OCI-LY3 (cell line): ENCODE measurements around the gene ZSWIM5.

ENCODE experiments used
- H2AFZ ChIP-seq: fragments of 200-600, 300-600 bp; shearing (Covaris generic); 2 replicates; pipeline ENCODE4 v1.6.0; 2014; ENCODE audit warnings: antibody characterized with exemption, low read depth, low read length
- H3K27ac ChIP-seq: fragments of 200-600, 300-600 bp; sonication (generic); 2 replicates; pipeline ENCODE4 v1.5.1; 2014; ENCODE audit warnings: mild to moderate bottlenecking, low read length, moderate library complexity, mixed read lengths
- H3K27me3 ChIP-seq: fragments of 200-600, 300-600 bp; sonication (generic); 2 replicates; pipeline ENCODE4 v1.6.1; 2014; ENCODE audit warnings: low read depth, low read length, mixed read lengths
- H3K36me3 ChIP-seq: fragments of 200-600, 300-600 bp; sonication (generic); replicated peaks from 2 replicates; pipeline ENCODE3; 2014; ENCODE audit warnings: low read depth, low read length, mixed read lengths
- H3K4me1 ChIP-seq: fragments of 300-600, 200-600 bp; sonication (generic); 2 replicates; pipeline ENCODE4 v1.6.1; 2014; ENCODE audit warnings: low read length, mixed read lengths
- H3K4me2 ChIP-seq: fragments of 200-600, 300-600 bp; sonication (generic); 2 replicates; pipeline ENCODE4 v1.6.1; 2014; ENCODE audit warnings: low read length, mixed read lengths
- H3K4me3 ChIP-seq: fragments of 300-600, 200-600 bp; sonication (generic); 2 replicates; pipeline ENCODE4 v1.5.1; 2014; ENCODE audit warnings: antibody characterized with exemption, mild to moderate bottlenecking, low read length, moderate library complexity
- H3K79me2 ChIP-seq: fragments of 300-600, 200-600 bp; shearing (Covaris generic); 2 replicates; pipeline ENCODE4 v1.6.1; 2014; ENCODE audit warnings: mild to moderate bottlenecking, low read length, mixed read lengths
- H3K9ac ChIP-seq: fragments of 300-600, 200-600 bp; shearing (Covaris generic); 2 replicates; pipeline ENCODE4 v1.6.0; 2014; ENCODE audit warnings: mild to moderate bottlenecking, low read length, moderate library complexity
- H3K9me3 ChIP-seq: fragments of 200-600, 300-600 bp; shearing (Covaris generic); 2 replicates; pipeline ENCODE4 v1.6.1; 2014; ENCODE audit warnings: low read length, mixed read lengths; ENCODE audit not compliant: insufficient read depth
- H4K20me1 ChIP-seq: fragments of 200-600, 300-600 bp; sonication (generic); 2 replicates; pipeline ENCODE4 v1.6.1; 2016; ENCODE audit warnings: low read length, mixed read lengths; ENCODE audit not compliant: insufficient read depth
- CTCF ChIP-seq: fragments of 200-600, 300-600 bp; sonication (generic); IDR thresholded peaks from 2 replicates; pipeline ENCODE4 v1.5.1; 2014; ENCODE audit warnings: antibody characterized with exemption, low read length, low read depth
- EZH2phosphoT487 ChIP-seq: fragments of 200-600 bp; shearing (Covaris generic); IDR thresholded peaks from 2 replicates; pipeline ENCODE4 v1.6.1; 2018; ENCODE audit warnings: antibody characterized with exemption, mixed run types, low read depth

ZSWIM5 gene

GRCh38 chr1:45221716-45222115, 15.3 kb upstream of the ZSWIM5 start:
- H4K20me1 ChIP-seq: no peaks in the 10 kb centered on the region
- no peaks in the 10 kb centered on the region for H3K79me2 ChIP-seq
- no peaks in the 10 kb centered on the region for H3K4me1 ChIP-seq
- no peak overlapping the region for H2AFZ ChIP-seq
- H3K9ac ChIP-seq: no peak overlapping the region
- H3K27ac ChIP-seq: no peak overlapping the region
- TF ChIP-seq EZH2phosphoT487: no peak
- TF ChIP-seq CTCF: no peak
- H3K36me3 ChIP-seq: no peaks in the 10 kb centered on the region
- no peak overlapping the region for H3K4me3 ChIP-seq
- H3K4me2 ChIP-seq: no peak overlapping the region
- no peaks in the 10 kb centered on the region for H3K27me3 ChIP-seq
- no peaks in the 10 kb centered on the region for H3K9me3 ChIP-seq

GRCh38 chr1:45216861-45217260, 10.5 kb upstream of the ZSWIM5 start:
- no peaks in the 10 kb centered on the region for H3K9me3 ChIP-seq
- H3K4me2 ChIP-seq: no peak overlapping the region
- no peaks in the 10 kb centered on the region for H4K20me1 ChIP-seq
- no peaks in the 10 kb centered on the region for H3K4me1 ChIP-seq
- H3K27ac ChIP-seq: no peak overlapping the region
- no peak for TF ChIP-seq CTCF
- TF ChIP-seq EZH2phosphoT487: no peak
- H2AFZ ChIP-seq: no peak overlapping the region
- H3K27me3 ChIP-seq: no peaks in the 10 kb centered on the region
- no peak overlapping the region for H3K9ac ChIP-seq
- no peak overlapping the region for H3K4me3 ChIP-seq
- H3K36me3 ChIP-seq: no peaks in the 10 kb centered on the region
- no peaks in the 10 kb centered on the region for H3K79me2 ChIP-seq

GRCh38 chr1:45216200-45216541, 9.8 kb upstream of the ZSWIM5 start:
- Histone ChIP-seq H3K4me2 (no peak overlapping the region), H2AFZ (no peak overlapping the region), H3K27me3 (no peaks in the 10 kb centered on the region), H4K20me1 (no peaks in the 10 kb centered on the region), H3K36me3 (no peaks in the 10 kb centered on the region), H3K27ac (no peak overlapping the region), H3K9ac (no peak overlapping the region), H3K9me3 (no peaks in the 10 kb centered on the region), H3K79me2 (no peaks in the 10 kb centered on the region), H3K4me3 (no peak overlapping the region), H3K4me1 (no peaks in the 10 kb centered on the region)
- no peak for TF ChIP-seq EZH2phosphoT487
- TF ChIP-seq CTCF: no peak

DNA sequence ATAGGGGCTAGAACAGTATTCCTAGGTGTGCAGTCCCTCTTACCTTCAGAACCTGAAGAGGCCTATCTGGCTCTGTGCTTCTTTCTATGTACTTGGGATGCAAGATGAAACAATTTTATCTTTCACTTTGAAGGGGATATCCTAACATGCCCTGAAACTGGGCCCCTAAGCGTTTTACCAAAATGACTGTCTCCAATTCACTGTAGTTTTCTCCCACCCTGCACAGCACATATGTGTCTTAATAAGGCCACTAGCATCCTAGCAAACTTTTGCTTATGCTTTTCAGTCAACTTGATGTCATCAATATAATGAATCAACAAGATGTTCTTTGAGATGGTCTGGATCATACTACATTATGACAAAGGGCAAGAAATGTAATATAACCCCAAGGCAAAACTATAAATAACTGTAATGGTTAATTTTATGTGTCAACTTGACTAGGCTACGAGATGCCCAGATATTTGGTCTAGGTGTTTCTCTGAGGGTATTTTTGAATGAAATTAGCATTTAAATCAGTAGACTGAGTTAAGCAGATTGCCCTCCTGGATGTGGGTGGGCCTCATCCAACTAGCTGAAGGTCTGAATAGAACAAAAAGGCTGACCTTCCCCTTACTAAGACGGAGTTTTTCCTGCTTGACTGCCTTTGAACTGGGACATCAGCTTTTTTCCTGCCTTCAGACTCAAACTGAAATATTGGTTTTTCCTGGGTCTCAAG, 9.2 kb upstream of the ZSWIM5 start:
- Histone ChIP-seq H3K4me3 (no peak overlapping the region), H2AFZ (no peak overlapping the region), H3K36me3 (no peaks in the 10 kb centered on the region), H4K20me1 (no peaks in the 10 kb centered on the region), H3K79me2 (no peaks in the 10 kb centered on the region), H3K4me1 (no peaks in the 10 kb centered on the region), H3K9me3 (no peaks in the 10 kb centered on the region), H3K9ac (no peak overlapping the region), H3K27ac (no peak overlapping the region), H3K4me2 (no peak overlapping the region), H3K27me3 (no peaks in the 10 kb centered on the region)
- TF ChIP-seq CTCF: no peak
- TF ChIP-seq EZH2phosphoT487: no peak
